GM19023 (cell line): ENCODE results near the gene DNAAF8.

Experiments
- ATAC-seq: cut with Tn5 transposase; IDR thresholded peaks from one replicate; pipeline ENCODE4 v1.9.1; 2021; ENCODE audit warnings: mild to moderate bottlenecking, moderate library complexity; ENCODE audit not compliant: unreplicated experiment

Gene DNAAF8

GRCh38 chr16:4734063-4734729 is at the start of gene DNAAF8, which contains the start of gene ANKS3:
TSS of gene DNAAF8 (plus strand) at chr16:4734537. CDS start at chr16:4736515, 1,978 bp downstream.
TSS of gene ANKS3 (minus strand) at chr16:4734271. CDS start at chr16:4730149, 4,122 bp downstream.
- ATAC-seq, result peak; percentile 76

GRCh38 chr16:4684763-4685162 is 49.6 kb upstream of the DNAAF8 start:
- no peak for ATAC-seq

- no peak for ATAC-seq
Measured at GRCh38 chr16:4685292-4685691, 49.0 kb upstream of the DNAAF8 start.

GRCh38 chr16:4685776-4686496 is 48.4 kb upstream of the DNAAF8 start:
- no peak for ATAC-seq

GRCh38 chr16:4686497-4687210 is 47.7 kb upstream of the DNAAF8 start:
- ATAC-seq, result no peak

GRCh38 chr16:4687416-4687815 is 46.9 kb upstream of the DNAAF8 start:
- ATAC-seq, result no peak

- no peak for ATAC-seq
Measured at GRCh38 chr16:4687946-4688673, 46.2 kb upstream of the DNAAF8 start.

- no peak for ATAC-seq
Measured at GRCh38 chr16:4688674-4689045, 45.7 kb upstream of the DNAAF8 start.

GRCh38 chr16:4689091-4689671 is 45.2 kb upstream of the DNAAF8 start:
- ATAC-seq, result no peak

GRCh38 chr16:4689864-4690704 is 44.3 kb upstream of the DNAAF8 start:
- ATAC-seq, result no peak

- ATAC-seq, result no peak
Measured at GRCh38 chr16:4690946-4691665, 43.2 kb upstream of the DNAAF8 start.

GRCh38 chr16:4691666-4692412 is 42.5 kb upstream of the DNAAF8 start:
- ATAC-seq, result no peak

GRCh38 chr16:4692460-4693295 is 41.7 kb upstream of the DNAAF8 start:
- peak; percentile 3 for ATAC-seq

GRCh38 chr16:4693296-4693955 is 40.9 kb upstream of the DNAAF8 start, which contains the start of gene NUDT16L1:
TSS of gene NUDT16L1 (plus strand) at chr16:4693562. CDS start at chr16:4693727, 165 bp downstream.
- ATAC-seq, result peak; percentile 89

GRCh38 chr16:4693956-4694641 is 40.2 kb upstream of the DNAAF8 start:
- peak; percentile 22 for ATAC-seq
